HepG2 (cell line): ENCODE data around the gene SLC20A1. TPM values are rescaled to one million over a fixed set of nuclear protein-coding genes. Genes with fewer than 3 reads are reported as not detected.
A peak's percentile ranks its signal among the peaks of the same experiment; 100 is the strongest.

ENCODE experiments used
- ATAC-seq: fragments of 200-7000 bp; cut with Tn5 transposase; 3 replicates; pipeline ENCODE4 v1.9.1; 2020; ENCODE audit warnings: mild to moderate bottlenecking, moderate library complexity
- BruUV-seq: library from RNA; stranded (reverse); fragments of 400-500 nt; replicated peaks from 2 replicates; lab custom pipeline; 2021; lab: Mats Ljungman, UMichigan
- CTCF ChIA-PET: fragments of 300-600 bp; formaldehyde crosslinking; extraction: SDS; loops from one replicate; lab custom pipeline; 2021; ENCODE audit warnings: low total read pairs, inconsistent platforms, low intra/inter-chr PET ratio; lab: Yijun Ruan, JAX
- POLR2A ChIA-PET: fragments of 350-600 bp; sonication (Branson Sonifier 250); formaldehyde crosslinking; loops from one replicate; lab custom pipeline; 2020; ENCODE audit warnings: antibody characterized with exemption, inconsistent platforms; lab: Yijun Ruan, JAX
- DNase-seq: peaks from one replicate; pipeline ENCODE4 v3.0.0-alpha.2; 2015; ENCODE audit warnings: low spot score
- FAIRE-seq: peaks from 3 replicates; lab custom pipeline; 2011; peaks lifted over from hg19 to GRCh38; lab: Jason Lieb, UNC
- H2AFZ ChIP-seq: one replicate; pipeline ENCODE4 v1.6.1; 2011; ENCODE audit warnings: low read length, inconsistent platforms
- H3K27ac ChIP-seq: fragments of 300-600 bp; 3 replicates; pipeline ENCODE4 v1.8.0; 2011; ENCODE audit warnings: mixed run types, mild to moderate bottlenecking, mixed read lengths, low read length, inconsistent platforms; ENCODE audit not compliant: insufficient read depth; ENCODE audit errors: extremely low read length
- H3K27me3 ChIP-seq, 2 experiments: fragments of 200-600 bp in 1 of 2; 2 replicates in 1 of 2; 3 replicates in 1 of 2; pipeline versions ENCODE4 v1.6.0 to v1.8.0; 2011; ENCODE audit warnings: low read length in 2 of 2, mild to moderate bottlenecking in 2 of 2, moderate library complexity in 2 of 2, inconsistent platforms in 1 of 2; ENCODE audit not compliant: insufficient read depth in 2 of 2, control insufficient read depth in 1 of 2
- H3K36me3 ChIP-seq, 2 experiments: fragments of 200-600 bp in 1 of 2; replicated peaks in 1 of 2; 2 replicates in 1 of 2; 3 replicates in 1 of 2; pipeline versions ENCODE4 v1.5.1 to v1.8.0; 2011; ENCODE audit warnings: low read length in 2 of 2, inconsistent platforms in 1 of 2; ENCODE audit not compliant: insufficient read depth in 2 of 2, control insufficient read depth in 1 of 2
- H3K4me1 ChIP-seq: 2 replicates; pipeline ENCODE4 v1.5.1; 2012; ENCODE audit warnings: low read length, inconsistent platforms; ENCODE audit not compliant: insufficient read depth
- H3K4me2 ChIP-seq: 2 replicates; pipeline ENCODE4 v1.6.0; 2011; ENCODE audit warnings: low read depth, low read length, inconsistent platforms
- H3K4me3 ChIP-seq, 3 experiments: fragments of 200-600 bp in 1 of 3; sonication (generic), shearing (Covaris generic) in 1 of 3; replicated peaks in 1 of 3; 2 replicates each; pipeline ENCODE4 v1.5.1; 2011 to 2016; ENCODE audit warnings: low read length in 3 of 3, inconsistent platforms in 2 of 3, low read depth in 2 of 3, mild to moderate bottlenecking in 2 of 3, control low read depth in 1 of 3, mixed read lengths in 1 of 3; ENCODE audit not compliant: insufficient read depth in 1 of 3
- H3K79me2 ChIP-seq: one replicate; pipeline ENCODE4 v1.6.1; 2011; ENCODE audit warnings: low read length, inconsistent platforms; ENCODE audit not compliant: insufficient read depth
- H3K9ac ChIP-seq: 2 replicates; pipeline ENCODE4 v1.6.0; 2011; ENCODE audit warnings: mild to moderate bottlenecking, low read depth, low read length, inconsistent platforms; ENCODE audit not compliant: insufficient read depth
- H3K9me3 ChIP-seq: 2 replicates; pipeline ENCODE4 v1.5.1; 2012; ENCODE audit warnings: mild to moderate bottlenecking, low read length
- H4K20me1 ChIP-seq: 2 replicates; pipeline ENCODE4 v1.6.0; 2011; ENCODE audit warnings: inconsistent platforms, mild to moderate bottlenecking, low read length, moderate library complexity; ENCODE audit not compliant: insufficient read depth
- ERF ChIP-seq: IDR thresholded peaks from 2 replicates; pipeline ENCODE4 v1.6.1; 2018; ENCODE audit warnings: missing biosample characterization, missing genetic modification reagents
- FOXO4 ChIP-seq: sonication (generic); formaldehyde crosslinking; conservative IDR thresholded peaks from 2 replicates; pipeline ENCODE4 v1.8.1; 2023; ENCODE audit warnings: missing genetic modification reagents
- IRF1 ChIP-seq: sonication (generic); formaldehyde crosslinking; IDR thresholded peaks from 2 replicates; pipeline ENCODE4 v1.4.0; 2020; ENCODE audit warnings: low read depth, mild to moderate bottlenecking, missing genetic modification reagents
- LCORL ChIP-seq, 2 experiments: fragments of 450-650 bp in 1 of 2; sonication (generic) in 1 of 2; formaldehyde crosslinking in 1 of 2; IDR thresholded peaks; 2 replicates each; pipeline versions ENCODE4 v1.5.0 to v1.6.1; 2017 to 2020; ENCODE audit warnings: antibody characterized with exemption in 1 of 2, missing genetic modification reagents in 1 of 2
- MLLT10 ChIP-seq: sonication (generic); formaldehyde crosslinking; IDR thresholded peaks from 2 replicates; pipeline ENCODE4 v1.4.0; 2020; ENCODE audit warnings: missing genetic modification reagents
- RBM22 ChIP-seq: fragments of 200-400 bp; formaldehyde crosslinking; optimal IDR thresholded peaks from 2 replicates; pipeline ENCODE3; 2017; ENCODE audit warnings: mild to moderate bottlenecking, low read length, moderate library complexity
- TEAD3 ChIP-seq: optimal IDR thresholded peaks from 2 replicates; pipeline ENCODE3; 2016; ENCODE audit warnings: borderline replicate concordance
- ZNF230 ChIP-seq: sonication (generic); formaldehyde crosslinking; IDR thresholded peaks from 2 replicates; pipeline ENCODE4 v1.4.0; 2020; ENCODE audit warnings: mild to moderate bottlenecking, missing genetic modification reagents
- ZNF432 ChIP-seq: sonication (generic); formaldehyde crosslinking; IDR thresholded peaks from 2 replicates; pipeline ENCODE4 v1.5.0; 2020; ENCODE audit warnings: missing genetic modification reagents, mild to moderate bottlenecking, borderline replicate concordance
- ZNF501 ChIP-seq: sonication (generic); formaldehyde crosslinking; IDR thresholded peaks from 2 replicates; pipeline ENCODE4 v1.5.1; 2020; ENCODE audit warnings: mild to moderate bottlenecking, moderate library complexity, missing genetic modification reagents
- WGBS: methylation state at CpG from one replicate; pipeline ENCODE4 v1.1.6; 2017; ENCODE audit warnings: low lambda C conversion rate; 5-methylcytosine and 5-hydroxymethylcytosine counted together
- in situ Hi-C: cut with HindIII; loops from 2 replicates; pipeline ENCODE4 v1.10.0; 2017; ENCODE audit warnings: low pct_unique_long_range_greater_than_20kb; ENCODE audit not compliant: extremely low pct_ligation_motif_present
- intact Hi-C: fragments of 100-400 bp; cut with micrococcal nuclease; formaldehyde crosslinking; loops from one replicate; pipeline ENCODE4 v1.10.0; 2022; ENCODE audit not compliant: unreplicated experiment
- polyA plus RNA-seq, 8 experiments: library from polyadenylated mRNA; depleted of rRNA in 3 of 8; stranded (reverse) in 7 of 8; unstranded in 1 of 8; fragments of >200 nt; fragmentation: Illumina TruSeq in 4 of 8; extraction: Trizol in 4 of 8; gene quantifications; 2 replicates each; pipeline versions ENCODE4 v1.2.1 to v1.2.3, GENCODE V29; 2011 to 2016; ENCODE audit warnings: low read depth in 4 of 8, missing spikeins in 1 of 8, mixed read lengths in 1 of 8; ENCODE audit not compliant: insufficient read depth in 1 of 8
- total RNA-seq, 5 experiments: library from RNA; depleted of rRNA; stranded (reverse); fragments of >200 nt; fragmentation: Illumina TruSeq; extraction: Trizol; gene quantifications; 2 replicates each; pipeline ENCODE4 v1.2.3, GENCODE V29; 2016; ENCODE audit warnings: low read depth in 1 of 5
- TF ChIP-seq, protein P1 (sequence below): sonication (generic); formaldehyde crosslinking; IDR thresholded peaks from 2 replicates; pipeline ENCODE4 v1.4.0; 2020; ENCODE audit warnings: mild to moderate bottlenecking, missing genetic modification reagents
- TF ChIP-seq, protein P2 (sequence below): sonication (generic); formaldehyde crosslinking; IDR thresholded peaks from 2 replicates; pipeline ENCODE4 v1.4.0; 2020; ENCODE audit warnings: low read depth, missing genetic modification reagents

Gene SLC20A1
- total and polyA plus RNA-seq, 2 of the 13 experiments (the other 11 are each of a cell fraction or from before 2014, with no cell fraction given) = 54.0 to 85.9 TPM

- H2AFZ ChIP-seq = peak overlapping the region; percentile 95
Measured at GRCh38 chr2:112680666-112681101, 34.9 kb downstream of the SLC20A1 start.

More at GRCh38 chr2:112680666-112681101, 34.9 kb downstream of the SLC20A1 start:
- ATAC-seq (peak; percentile 70), DNase-seq (no peak), FAIRE-seq (peak; percentile 66)
- in situ Hi-C loops (no loop called here), intact Hi-C loops (no loop called here)
- Histone ChIP-seq H3K9me3 (no peaks in the 10 kb centered on the region), H4K20me1 (no peaks in the 10 kb centered on the region), H3K4me2 (peak overlapping the region; percentile 74), H3K36me3 (no peaks in the 10 kb centered on the region), H3K27ac (no peak overlapping the region), H3K79me2 (no peaks in the 10 kb centered on the region), H3K4me3 (peak overlapping the region; percentile 39 to 52 (median 49)), H3K27me3 (peaks cover 0 to 25% of the 10 kb centered on the region in 2 experiments; a peak in 3 of 5 replicates), H3K4me1 (peaks cover 34% of the 10 kb centered on the region), H3K9ac (peak overlapping the region; percentile 50; the same call in 1 of the 2 replicates)
- POLR2A ChIA-PET = interaction anchor here (1.1 kb wide), 1 partner anchor 38 kb away, joined by 4 read pairs; no protein-coding TSS in a partner anchor
- TF ChIP-seq MLLT10 (CRISPR knock-in tag) (no peak), ERF (CRISPR knock-in tag) (0 out of 2 replicates have a peak, but pooled peaks have one; percentile 27), ZNF230 (CRISPR knock-in tag) (no peak), IRF1 (CRISPR knock-in tag) (peak; percentile 76; the same call in 1 of the 2 replicates), ZNF432 (no peak), FOXO4 (CRISPR knock-in tag) (0 out of 2 replicates have a peak, but pooled peaks have one; percentile 62), ZNF501 (CRISPR knock-in tag) (0 out of 2 replicates have a peak, but pooled peaks have one; percentile 34), RBM22 (no peak), TEAD3 (CRISPR knock-in tag) (peak; percentile 1), LCORL (IDR thresholded peaks at IDR 0.05) (no peak), LCORL (CRISPR knock-in tag; IDR thresholded peaks at IDR 0.05) (peak; percentile 32; the same call in 1 of the 2 replicates)
- TF ChIP-seq, protein P1, sequence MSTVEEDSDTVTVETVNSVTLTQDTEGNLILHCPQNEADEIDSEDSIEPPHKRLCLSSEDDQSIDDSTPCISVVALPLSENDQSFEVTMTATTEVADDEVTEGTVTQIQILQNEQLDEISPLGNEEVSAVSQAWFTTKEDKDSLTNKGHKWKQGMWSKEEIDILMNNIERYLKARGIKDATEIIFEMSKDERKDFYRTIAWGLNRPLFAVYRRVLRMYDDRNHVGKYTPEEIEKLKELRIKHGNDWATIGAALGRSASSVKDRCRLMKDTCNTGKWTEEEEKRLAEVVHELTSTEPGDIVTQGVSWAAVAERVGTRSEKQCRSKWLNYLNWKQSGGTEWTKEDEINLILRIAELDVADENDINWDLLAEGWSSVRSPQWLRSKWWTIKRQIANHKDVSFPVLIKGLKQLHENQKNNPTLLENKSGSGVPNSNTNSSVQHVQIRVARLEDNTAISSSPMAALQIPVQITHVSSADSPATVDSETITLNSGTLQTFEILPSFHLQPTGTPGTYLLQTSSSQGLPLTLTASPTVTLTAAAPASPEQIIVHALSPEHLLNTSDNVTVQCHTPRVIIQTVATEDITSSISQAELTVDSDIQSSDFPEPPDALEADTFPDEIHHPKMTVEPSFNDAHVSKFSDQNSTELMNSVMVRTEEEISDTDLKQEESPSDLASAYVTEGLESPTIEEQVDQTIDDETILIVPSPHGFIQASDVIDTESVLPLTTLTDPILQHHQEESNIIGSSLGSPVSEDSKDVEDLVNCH = no peak
- TF ChIP-seq, protein P2, sequence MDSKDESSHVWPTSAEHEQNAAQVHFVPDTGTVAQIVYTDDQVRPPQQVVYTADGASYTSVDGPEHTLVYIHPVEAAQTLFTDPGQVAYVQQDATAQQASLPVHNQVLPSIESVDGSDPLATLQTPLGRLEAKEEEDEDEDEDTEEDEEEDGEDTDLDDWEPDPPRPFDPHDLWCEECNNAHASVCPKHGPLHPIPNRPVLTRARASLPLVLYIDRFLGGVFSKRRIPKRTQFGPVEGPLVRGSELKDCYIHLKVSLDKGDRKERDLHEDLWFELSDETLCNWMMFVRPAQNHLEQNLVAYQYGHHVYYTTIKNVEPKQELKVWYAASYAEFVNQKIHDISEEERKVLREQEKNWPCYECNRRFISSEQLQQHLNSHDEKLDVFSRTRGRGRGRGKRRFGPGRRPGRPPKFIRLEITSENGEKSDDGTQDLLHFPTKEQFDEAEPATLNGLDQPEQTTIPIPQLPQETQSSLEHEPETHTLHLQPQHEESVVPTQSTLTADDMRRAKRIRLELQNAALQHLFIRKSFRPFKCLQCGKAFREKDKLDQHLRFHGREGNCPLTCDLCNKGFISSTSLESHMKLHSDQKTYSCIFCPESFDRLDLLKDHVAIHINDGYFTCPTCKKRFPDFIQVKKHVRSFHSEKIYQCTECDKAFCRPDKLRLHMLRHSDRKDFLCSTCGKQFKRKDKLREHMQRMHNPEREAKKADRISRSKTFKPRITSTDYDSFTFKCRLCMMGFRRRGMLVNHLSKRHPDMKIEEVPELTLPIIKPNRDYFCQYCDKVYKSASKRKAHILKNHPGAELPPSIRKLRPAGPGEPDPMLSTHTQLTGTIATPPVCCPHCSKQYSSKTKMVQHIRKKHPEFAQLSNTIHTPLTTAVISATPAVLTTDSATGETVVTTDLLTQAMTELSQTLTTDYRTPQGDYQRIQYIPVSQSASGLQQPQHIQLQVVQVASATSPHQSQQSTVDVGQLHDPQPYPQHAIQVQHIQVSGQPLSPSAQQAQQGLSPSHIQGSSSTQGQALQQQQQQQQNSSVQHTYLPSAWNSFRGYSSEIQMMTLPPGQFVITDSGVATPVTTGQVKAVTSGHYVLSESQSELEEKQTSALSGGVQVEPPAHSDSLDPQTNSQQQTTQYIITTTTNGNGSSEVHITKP (CRISPR knock-in tag) = peak; percentile 84
- BruUV-seq = no TSS peak
- 25% methylated on average over 5 of the region's 5 CpGs for WGBS
- CTCF ChIA-PET = no interaction called here
